ENCODE measurements around the gene BTBD3.

Gene BTBD3

DNA sequence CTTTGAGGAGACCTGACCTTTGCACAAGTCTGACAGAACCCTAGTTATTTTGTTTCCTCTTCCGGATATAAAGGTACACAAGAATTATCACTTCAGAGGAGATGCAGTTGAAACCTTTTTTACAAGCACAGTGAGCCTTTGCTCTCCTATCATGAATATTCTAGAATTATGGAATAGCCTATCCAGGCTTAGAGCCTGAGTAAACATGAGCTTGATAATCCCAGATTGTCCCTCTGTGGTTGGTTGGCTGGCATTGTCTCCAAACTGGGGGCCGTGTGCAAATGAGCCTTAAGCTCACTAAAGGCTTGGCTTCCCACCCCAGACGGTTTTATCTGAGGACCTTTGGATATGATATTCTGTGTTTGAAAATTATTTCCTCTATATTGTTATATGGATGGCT, 32.0 kb downstream of the BTBD3 start:
- no peak overlapping the region for H3K4me3 ChIP-seq (ENCODE audit: low read depth, low read length)
- TF ChIP-seq, protein P1, sequence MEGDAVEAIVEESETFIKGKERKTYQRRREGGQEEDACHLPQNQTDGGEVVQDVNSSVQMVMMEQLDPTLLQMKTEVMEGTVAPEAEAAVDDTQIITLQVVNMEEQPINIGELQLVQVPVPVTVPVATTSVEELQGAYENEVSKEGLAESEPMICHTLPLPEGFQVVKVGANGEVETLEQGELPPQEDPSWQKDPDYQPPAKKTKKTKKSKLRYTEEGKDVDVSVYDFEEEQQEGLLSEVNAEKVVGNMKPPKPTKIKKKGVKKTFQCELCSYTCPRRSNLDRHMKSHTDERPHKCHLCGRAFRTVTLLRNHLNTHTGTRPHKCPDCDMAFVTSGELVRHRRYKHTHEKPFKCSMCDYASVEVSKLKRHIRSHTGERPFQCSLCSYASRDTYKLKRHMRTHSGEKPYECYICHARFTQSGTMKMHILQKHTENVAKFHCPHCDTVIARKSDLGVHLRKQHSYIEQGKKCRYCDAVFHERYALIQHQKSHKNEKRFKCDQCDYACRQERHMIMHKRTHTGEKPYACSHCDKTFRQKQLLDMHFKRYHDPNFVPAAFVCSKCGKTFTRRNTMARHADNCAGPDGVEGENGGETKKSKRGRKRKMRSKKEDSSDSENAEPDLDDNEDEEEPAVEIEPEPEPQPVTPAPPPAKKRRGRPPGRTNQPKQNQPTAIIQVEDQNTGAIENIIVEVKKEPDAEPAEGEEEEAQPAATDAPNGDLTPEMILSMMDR (IDR thresholded peaks at IDR 0.05), result no peak

DNA sequence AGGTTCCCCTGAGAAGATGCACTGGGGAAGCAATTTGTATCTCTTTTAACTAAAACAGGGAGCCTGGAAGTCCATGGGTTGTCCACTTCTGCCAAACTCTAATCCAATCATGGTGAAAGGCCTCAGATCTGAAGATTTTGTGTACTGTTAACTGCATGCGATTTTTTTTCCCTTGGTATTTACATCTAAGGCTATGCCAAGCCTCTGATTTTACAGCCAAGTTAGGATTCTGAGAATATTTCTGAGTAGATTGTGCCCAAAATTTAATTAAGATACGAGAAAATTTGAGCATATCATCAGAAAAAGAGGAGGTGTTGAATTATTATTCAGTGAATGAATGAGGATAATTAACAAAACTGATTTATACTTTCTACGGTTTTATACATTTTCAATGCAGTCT, 34.0 kb downstream of the BTBD3 start:
- H3K4me1 ChIP-seq, result no peaks in the 10 kb centered on the region
- H3K4me2 ChIP-seq (ENCODE audit: low read length), result no peak overlapping the region
- TF ChIP-seq, protein P1 (IDR thresholded peaks at IDR 0.05), result no peak

More for the DNA sequence above, 32.0 kb downstream of the BTBD3 start:
- H3K4me2 ChIP-seq (ENCODE audit: low read length), result no peak overlapping the region
- no peaks in the 10 kb centered on the region for H3K4me1 ChIP-seq
- no peaks in the 10 kb centered on the region for H3K27me3 ChIP-seq (ENCODE audit: control insufficient read depth, insufficient read depth, low read length)
- no peaks in the 10 kb centered on the region for H3K9me3 ChIP-seq (ENCODE audit: control insufficient read depth, low read length)
- no peak overlapping the region for H3K9ac ChIP-seq
- no peaks in the 10 kb centered on the region for H3K79me2 ChIP-seq
- no peak overlapping the region for H2AFZ ChIP-seq
- H3K27ac ChIP-seq, result no peak overlapping the region
- no peaks in the 10 kb centered on the region for H3K36me3 ChIP-seq (ENCODE audit: control insufficient read depth, insufficient read depth, low read length)

DNA sequence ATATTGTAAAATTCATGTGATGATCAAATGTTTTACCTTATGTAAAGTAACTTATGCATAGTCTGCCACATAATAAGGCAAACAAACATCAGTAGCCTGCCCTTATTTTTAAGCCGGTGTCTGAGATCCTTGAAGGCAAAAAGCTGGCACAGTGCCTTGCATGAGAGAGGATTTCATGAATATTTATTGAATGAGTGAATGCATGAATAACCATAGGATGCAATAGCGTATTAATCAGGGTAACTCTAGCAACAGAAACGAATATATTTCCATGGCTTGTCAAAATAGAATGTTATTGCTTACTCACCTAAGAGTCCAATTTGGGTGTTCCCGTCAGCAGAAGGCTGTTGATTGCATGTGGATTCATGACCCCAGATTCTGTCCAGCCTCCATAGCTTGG, 34.9 kb downstream of the BTBD3 start:
- TF ChIP-seq, protein P1 (IDR thresholded peaks at IDR 0.05), result no peak
- no peaks in the 10 kb centered on the region for H3K27me3 ChIP-seq (ENCODE audit: control insufficient read depth, insufficient read depth, low read length)
- H3K4me3 ChIP-seq (ENCODE audit: low read depth, low read length), result no peak overlapping the region
- H3K79me2 ChIP-seq, result no peaks in the 10 kb centered on the region
- H3K27ac ChIP-seq, result no peak overlapping the region
- no peaks in the 10 kb centered on the region for H3K9me3 ChIP-seq (ENCODE audit: control insufficient read depth, low read length)
- H3K9ac ChIP-seq, result no peak overlapping the region
- no peak overlapping the region for H3K4me2 ChIP-seq (ENCODE audit: low read length)
- no peak overlapping the region for H2AFZ ChIP-seq
- no peaks in the 10 kb centered on the region for H3K4me1 ChIP-seq
- no peaks in the 10 kb centered on the region for H3K36me3 ChIP-seq (ENCODE audit: control insufficient read depth, insufficient read depth, low read length)

More for the DNA sequence above, 34.0 kb downstream of the BTBD3 start:
- H3K36me3 ChIP-seq (ENCODE audit: control insufficient read depth, insufficient read depth, low read length), result no peaks in the 10 kb centered on the region
- no peak overlapping the region for H3K27ac ChIP-seq
- H3K27me3 ChIP-seq (ENCODE audit: control insufficient read depth, insufficient read depth, low read length), result no peaks in the 10 kb centered on the region
- no peak overlapping the region for H2AFZ ChIP-seq
- no peak overlapping the region for H3K9ac ChIP-seq
- no peaks in the 10 kb centered on the region for H3K9me3 ChIP-seq (ENCODE audit: control insufficient read depth, low read length)
- no peak overlapping the region for H3K4me3 ChIP-seq (ENCODE audit: low read depth, low read length)
- H3K79me2 ChIP-seq, result no peaks in the 10 kb centered on the region

DNA sequence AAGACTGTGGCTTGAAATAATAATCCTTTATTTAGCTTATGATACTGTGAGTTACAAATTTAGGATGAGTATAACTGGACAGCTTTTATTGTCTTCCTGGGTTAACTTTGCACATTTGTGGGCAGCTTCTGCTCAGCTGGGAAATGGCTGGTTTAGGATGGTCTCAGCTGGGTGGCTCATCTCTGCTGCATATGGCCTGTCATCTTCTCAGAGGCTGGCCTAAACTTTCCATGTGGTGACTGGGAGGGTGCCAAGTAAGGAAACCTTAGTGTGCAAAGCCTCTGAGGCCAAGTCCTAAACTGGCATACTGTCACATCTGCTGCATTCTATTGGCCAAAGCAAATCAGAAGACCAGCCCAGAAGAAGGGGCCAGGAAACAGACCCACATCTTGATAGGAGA, 40.2 kb downstream of the BTBD3 start:
- Histone ChIP-seq H3K79me2 (no peaks in the 10 kb centered on the region), H3K27me3 (ENCODE audit: control insufficient read depth, insufficient read depth, low read length) (no peaks in the 10 kb centered on the region), H3K4me2 (ENCODE audit: low read length) (no peak overlapping the region), H3K9me3 (ENCODE audit: control insufficient read depth, low read length) (no peaks in the 10 kb centered on the region), H3K36me3 (ENCODE audit: control insufficient read depth, insufficient read depth, low read length) (no peaks in the 10 kb centered on the region), H3K9ac (no peak overlapping the region), H3K4me1 (no peaks in the 10 kb centered on the region), H3K4me3 (ENCODE audit: low read depth, low read length) (no peak overlapping the region), H2AFZ (no peak overlapping the region), H3K27ac (no peak overlapping the region)
- TF ChIP-seq, protein P1 (IDR thresholded peaks at IDR 0.05), result no peak

DNA sequence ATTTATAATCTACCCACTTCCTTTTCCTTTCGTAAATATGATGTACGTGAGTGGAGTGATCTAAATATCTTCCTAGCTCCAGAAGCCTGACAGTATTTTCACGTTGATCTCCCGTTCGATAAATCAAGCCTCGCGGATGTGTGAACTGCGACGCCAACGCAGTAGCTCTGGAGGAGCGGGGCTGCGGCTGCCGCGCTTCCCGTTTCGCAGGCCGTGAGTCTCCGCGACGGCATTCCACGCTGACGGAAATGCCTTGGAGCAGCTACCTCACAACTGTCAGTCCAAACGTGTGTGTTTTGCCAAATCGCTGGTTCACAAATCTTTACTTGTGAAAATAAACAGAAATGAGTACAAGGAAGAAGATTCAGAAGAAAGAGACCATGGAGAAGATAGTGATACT, 41.2 kb downstream of the BTBD3 start:
- no peaks in the 10 kb centered on the region for H3K9me3 ChIP-seq (ENCODE audit: control insufficient read depth, low read length)
- no peak overlapping the region for H3K4me3 ChIP-seq (ENCODE audit: low read depth, low read length)
- H3K4me1 ChIP-seq, result no peaks in the 10 kb centered on the region
- TF ChIP-seq, protein P1 (IDR thresholded peaks at IDR 0.05), result no peak
- H3K36me3 ChIP-seq (ENCODE audit: control insufficient read depth, insufficient read depth, low read length), result no peaks in the 10 kb centered on the region
- no peak overlapping the region for H3K27ac ChIP-seq
- H3K4me2 ChIP-seq (ENCODE audit: low read length), result no peak overlapping the region
- H2AFZ ChIP-seq, result no peak overlapping the region
- H3K9ac ChIP-seq, result no peak overlapping the region
- H3K79me2 ChIP-seq, result no peaks in the 10 kb centered on the region
- no peaks in the 10 kb centered on the region for H3K27me3 ChIP-seq (ENCODE audit: control insufficient read depth, insufficient read depth, low read length)
